ENCODE data around the gene PLA2G4A.

DNA sequence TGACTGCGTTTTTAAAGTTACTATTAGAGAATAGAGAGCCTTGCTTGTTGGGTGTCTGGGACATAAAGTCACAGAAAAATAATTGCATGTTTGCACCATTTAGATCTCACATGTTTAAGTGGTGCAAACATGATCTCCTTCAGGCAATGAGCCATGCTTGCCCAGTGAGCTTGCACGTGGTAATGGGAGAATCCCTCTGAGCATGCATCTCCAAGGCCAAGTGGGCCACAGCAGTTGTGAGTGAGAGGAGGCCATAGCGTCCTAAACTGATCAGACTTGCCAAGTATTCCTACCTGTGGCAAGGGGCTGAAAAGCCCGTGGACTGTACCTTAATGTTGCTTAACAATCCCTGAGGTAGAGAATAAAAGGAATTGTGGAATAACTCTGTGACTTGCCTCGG is 158.3 kb downstream of the PLA2G4A start:
- TF ChIP-seq, protein P1, sequence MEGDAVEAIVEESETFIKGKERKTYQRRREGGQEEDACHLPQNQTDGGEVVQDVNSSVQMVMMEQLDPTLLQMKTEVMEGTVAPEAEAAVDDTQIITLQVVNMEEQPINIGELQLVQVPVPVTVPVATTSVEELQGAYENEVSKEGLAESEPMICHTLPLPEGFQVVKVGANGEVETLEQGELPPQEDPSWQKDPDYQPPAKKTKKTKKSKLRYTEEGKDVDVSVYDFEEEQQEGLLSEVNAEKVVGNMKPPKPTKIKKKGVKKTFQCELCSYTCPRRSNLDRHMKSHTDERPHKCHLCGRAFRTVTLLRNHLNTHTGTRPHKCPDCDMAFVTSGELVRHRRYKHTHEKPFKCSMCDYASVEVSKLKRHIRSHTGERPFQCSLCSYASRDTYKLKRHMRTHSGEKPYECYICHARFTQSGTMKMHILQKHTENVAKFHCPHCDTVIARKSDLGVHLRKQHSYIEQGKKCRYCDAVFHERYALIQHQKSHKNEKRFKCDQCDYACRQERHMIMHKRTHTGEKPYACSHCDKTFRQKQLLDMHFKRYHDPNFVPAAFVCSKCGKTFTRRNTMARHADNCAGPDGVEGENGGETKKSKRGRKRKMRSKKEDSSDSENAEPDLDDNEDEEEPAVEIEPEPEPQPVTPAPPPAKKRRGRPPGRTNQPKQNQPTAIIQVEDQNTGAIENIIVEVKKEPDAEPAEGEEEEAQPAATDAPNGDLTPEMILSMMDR (IDR thresholded peaks at IDR 0.05): no peak
- TF ChIP-seq, protein P2, sequence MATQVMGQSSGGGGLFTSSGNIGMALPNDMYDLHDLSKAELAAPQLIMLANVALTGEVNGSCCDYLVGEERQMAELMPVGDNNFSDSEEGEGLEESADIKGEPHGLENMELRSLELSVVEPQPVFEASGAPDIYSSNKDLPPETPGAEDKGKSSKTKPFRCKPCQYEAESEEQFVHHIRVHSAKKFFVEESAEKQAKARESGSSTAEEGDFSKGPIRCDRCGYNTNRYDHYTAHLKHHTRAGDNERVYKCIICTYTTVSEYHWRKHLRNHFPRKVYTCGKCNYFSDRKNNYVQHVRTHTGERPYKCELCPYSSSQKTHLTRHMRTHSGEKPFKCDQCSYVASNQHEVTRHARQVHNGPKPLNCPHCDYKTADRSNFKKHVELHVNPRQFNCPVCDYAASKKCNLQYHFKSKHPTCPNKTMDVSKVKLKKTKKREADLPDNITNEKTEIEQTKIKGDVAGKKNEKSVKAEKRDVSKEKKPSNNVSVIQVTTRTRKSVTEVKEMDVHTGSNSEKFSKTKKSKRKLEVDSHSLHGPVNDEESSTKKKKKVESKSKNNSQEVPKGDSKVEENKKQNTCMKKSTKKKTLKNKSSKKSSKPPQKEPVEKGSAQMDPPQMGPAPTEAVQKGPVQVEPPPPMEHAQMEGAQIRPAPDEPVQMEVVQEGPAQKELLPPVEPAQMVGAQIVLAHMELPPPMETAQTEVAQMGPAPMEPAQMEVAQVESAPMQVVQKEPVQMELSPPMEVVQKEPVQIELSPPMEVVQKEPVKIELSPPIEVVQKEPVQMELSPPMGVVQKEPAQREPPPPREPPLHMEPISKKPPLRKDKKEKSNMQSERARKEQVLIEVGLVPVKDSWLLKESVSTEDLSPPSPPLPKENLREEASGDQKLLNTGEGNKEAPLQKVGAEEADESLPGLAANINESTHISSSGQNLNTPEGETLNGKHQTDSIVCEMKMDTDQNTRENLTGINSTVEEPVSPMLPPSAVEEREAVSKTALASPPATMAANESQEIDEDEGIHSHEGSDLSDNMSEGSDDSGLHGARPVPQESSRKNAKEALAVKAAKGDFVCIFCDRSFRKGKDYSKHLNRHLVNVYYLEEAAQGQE (IDR thresholded peaks at IDR 0.05; ENCODE audit: insufficient read depth in 1 of 2, low read depth in 2 of 2, low read length in 1 of 2): no peak
- TF ChIP-seq POLR2AphosphoS5 (IDR thresholded peaks at IDR 0.05; ENCODE audit: low read depth, low read length): no peak
